Measurements from ENCODE around the gene BLM. TPM values are rescaled to one million over a fixed set of nuclear protein-coding genes. Genes with fewer than 3 reads are reported as not detected.
A peak's percentile ranks its signal among the peaks of the same experiment; 100 is the strongest.

The BLM gene
- total RNA-seq, 1 donor from 2014 or later, result 5.1 TPM

DNA sequence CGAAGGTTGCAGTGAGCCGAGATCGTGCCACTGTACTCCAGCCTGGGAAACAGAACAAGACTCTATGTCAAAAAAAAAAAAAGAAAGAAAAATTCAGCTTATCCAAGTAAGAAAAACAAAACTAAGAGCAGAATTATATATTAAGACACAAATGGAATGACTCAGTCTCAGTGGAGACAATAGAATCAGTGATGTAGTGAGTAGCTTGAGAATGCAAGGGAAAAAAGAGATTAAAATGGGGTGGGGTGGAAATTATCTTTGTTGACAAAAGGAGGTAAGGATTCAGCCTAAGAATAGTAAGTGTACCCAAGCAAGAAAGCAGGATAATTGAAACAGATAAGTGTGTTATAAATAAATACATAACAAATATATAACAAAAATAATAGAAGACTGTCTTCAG, 70.7 kb downstream of the BLM start:
- DNase-seq (ENCODE audit: low read depth in 2 of 2), result peak in 1 of 2 donors; percentile 59

DNA sequence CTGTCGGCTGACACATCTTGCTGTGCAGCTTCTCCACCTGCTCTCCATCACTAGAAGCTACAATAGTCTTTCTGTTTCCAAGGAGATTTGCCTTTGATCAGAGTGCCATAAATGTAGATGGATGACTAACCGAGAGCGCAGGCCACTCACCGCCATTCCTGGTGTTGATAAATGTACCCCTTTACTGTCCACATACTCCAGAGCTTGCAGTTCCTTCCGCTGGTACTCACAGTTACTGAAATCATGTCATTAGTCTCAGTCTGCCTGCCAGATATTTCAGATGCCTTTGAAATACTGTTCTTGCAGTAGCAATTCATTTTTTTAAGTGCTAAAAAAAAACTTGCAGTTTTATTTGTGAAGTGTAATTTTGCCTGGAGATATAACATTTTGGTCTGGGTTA, 72.3 kb downstream of the BLM start:
- no peak for DNase-seq (ENCODE audit: low read depth in 2 of 2)

DNA sequence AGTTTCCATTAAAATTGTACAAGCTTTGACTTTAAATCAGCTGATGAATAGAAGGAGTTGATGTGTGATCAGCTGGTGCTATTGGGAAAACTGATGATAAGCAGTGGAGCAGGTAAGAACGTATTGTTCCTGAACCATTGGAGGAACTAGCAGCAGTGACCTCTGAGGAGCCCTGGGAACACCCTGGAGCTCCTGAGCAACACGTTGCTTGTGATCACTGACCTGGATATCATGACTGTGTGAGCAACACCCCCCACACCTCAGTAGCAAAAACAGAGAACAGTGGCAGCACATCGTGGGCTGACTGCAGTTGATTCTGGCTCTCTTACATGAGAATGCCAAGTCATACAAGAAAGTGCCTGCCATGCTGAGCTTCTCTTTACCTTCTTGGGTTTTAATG, 72.9 kb downstream of the BLM start:
- DNase-seq (ENCODE audit: low read depth in 2 of 2), result no peak

DNA sequence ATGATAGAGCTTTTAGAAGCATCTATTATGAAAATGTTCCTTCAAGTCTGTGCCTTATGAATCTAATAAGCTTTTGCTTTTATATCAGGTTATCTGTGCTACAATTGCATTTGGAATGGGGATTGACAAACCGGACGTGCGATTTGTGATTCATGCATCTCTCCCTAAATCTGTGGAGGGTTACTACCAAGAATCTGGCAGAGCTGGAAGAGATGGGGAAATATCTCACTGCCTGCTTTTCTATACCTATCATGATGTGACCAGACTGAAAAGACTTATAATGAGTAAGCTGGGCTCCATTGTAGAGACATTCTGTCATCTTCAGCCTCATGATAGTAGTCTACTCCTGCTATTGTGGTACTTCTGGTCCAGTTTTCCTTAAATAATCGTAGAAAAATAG, 73.4 kb downstream of the BLM start:
- DNase-seq (ENCODE audit: low read depth in 2 of 2), result no peak

DNA sequence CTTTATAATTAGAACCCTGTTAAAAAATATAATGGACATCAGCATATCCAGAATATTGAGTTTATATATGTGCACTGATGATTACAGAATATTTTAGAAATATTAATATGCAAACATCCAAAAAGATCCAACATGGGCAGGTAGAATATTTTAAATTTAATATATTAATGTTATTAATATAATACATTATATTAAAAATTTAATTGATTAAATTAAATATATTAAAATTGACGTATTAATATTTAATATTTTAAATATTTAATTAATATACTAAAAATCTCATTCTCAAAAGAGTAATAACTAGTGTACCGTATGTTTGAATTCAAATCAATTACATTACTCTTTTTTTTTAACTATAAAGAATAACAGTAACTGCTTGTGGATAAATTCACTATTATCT, 77.4 kb downstream of the BLM start:
- no peak for DNase-seq (ENCODE audit: low read depth in 2 of 2)

DNA sequence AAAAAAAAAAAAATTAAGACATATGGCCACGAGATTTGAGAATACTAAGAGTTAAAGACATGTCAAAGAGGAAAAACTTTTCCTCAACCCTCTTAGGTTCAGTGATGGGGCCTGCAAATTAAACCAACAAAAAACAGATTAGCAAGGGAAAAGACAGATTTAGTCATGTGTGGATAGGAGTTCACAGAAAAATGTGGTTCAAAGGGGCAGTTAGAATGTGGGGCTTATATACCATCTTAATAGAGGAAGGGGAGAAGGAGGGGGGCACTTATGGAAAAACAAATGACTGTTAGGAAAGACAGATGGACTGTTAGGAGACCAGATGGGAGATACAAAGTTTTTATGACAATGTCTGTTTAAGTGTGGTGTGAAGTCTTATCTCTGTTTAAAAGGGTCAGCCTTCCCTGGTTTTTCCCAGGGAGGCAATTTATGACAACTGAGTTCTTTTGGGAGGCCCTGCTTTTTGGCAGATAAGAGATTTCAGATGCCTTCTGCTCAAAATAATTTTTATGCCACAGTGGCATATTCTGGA, 82.6 kb downstream of the BLM start:
- DNase-seq (ENCODE audit: low read depth in 2 of 2), result no peak

DNA sequence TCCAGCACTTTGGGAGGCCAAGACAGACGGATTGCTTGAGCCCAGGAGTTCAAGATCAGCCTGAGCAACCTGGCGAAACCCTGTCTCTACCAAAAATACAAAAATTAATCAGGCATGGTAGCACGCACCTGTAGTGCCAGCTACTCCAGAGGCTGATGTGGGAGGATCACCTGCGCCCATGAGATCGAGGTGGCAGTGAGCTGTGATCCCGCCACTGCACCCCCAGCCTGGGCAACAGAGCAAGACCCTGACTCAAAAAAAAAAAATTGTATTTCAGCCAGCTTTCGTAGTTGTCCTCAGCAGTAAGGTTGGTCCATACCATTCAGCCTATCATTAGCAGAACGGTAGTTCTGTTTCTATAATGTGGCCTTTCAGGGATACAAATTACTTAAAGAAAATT, 84.7 kb downstream of the BLM start:
- no peak for DNase-seq (ENCODE audit: low read depth in 2 of 2)

DNA sequence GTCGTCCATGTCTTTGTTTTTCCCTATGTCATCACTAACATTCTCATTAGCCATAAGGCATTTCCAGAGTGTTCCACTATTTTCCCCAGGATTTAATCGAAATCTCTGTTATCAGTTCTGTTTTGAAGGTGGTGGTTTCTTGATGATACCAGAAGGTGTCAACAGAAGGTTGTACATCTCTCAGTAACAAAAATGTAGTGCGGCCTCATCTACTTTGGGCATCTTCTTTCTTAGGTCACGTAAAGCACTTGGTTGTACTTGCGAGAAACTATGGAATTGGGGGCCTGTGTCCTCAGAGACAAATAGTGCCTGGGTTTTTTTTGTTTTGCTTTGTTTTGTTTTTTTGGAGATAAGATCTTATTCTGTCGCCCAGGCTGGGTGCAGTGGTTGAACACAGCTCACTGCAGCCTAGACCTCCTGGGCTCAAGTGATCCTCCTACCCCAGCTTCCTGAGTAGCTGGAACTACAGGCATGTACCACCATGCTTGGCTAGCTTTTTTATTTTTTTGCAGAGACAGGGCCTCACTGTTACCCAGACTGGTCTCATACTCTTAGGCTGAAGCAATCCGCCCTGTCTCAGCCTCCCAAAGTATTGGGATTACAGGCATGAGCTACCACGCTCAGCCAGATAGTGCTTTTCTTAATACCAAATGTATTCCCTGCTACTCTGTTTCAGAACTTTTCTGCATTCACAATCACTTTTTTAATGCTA, 90.1 kb downstream of the BLM start:
- no peak for DNase-seq (ENCODE audit: low read depth in 2 of 2)

DNA sequence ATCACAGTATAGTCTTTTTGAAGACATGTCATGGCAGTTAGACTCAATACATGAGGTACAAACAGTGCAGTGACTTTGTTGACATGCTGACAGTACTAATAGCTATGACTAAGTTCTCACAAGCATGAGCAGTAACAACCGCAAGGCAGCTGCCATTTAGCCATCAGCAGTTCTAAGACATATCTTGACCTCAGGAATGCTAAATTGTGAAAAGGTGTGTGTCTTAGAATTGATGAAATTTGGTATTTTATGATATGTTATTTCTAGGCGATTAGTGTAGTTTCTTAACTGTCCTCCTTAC, 90.6 kb downstream of the BLM start:
- DNase-seq (ENCODE audit: low read depth in 2 of 2), result no peak

DNA sequence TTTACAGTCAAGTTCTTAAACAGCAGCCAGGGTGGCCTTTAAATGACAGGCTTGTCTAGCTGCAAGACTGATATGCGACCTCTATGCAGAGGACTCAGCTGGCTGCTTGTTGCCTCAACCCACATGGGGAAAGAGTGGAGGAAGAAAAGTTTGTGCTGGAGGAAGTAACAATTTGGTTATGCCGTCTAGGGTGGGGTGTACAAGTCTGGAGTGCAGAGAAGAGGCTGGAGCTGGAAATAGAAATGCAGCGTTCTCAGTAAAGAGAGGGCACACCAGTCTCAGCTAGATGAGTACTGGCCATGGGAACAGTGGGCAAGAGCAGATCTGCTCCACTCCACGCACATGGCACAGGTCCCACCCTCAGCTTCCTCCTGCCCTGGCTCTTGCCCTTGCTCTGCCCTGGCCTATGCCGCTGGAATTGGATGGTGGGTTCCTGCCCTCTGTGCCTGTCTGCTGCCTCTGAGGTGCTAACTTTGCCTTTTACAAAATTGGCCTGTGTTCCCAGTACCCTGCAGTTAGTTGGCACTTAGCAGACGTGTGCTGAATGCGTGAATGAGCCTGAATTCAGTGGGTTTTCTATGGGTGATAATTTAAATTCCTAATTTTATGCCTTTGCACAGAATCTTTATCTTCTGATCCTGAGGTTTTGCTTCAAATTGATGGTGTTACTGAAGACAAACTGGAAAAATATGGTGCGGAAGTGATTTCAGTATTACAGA, 91.5 kb downstream of the BLM start:
- DNase-seq (ENCODE audit: low read depth in 2 of 2), result no peak

DNA sequence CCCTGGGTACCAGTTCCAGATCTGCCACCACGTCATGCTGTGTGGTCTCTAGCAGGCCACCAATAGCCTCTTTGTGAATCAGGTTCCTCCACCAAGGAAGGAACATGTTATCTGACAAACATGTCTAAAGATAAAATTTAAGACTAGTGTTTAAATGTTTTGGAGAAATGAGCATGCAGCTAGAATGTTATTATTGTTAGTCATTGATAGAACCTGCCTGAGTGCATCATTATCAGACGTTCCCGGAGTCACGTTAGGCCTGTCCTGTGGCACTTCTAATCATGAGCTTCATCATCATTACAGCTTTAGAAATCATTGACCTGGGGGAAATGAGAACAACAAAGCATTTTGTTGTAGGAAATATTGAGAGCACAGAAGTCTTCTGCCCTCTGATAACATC, 92.4 kb downstream of the BLM start:
- no peak for DNase-seq (ENCODE audit: low read depth in 2 of 2)

DNA sequence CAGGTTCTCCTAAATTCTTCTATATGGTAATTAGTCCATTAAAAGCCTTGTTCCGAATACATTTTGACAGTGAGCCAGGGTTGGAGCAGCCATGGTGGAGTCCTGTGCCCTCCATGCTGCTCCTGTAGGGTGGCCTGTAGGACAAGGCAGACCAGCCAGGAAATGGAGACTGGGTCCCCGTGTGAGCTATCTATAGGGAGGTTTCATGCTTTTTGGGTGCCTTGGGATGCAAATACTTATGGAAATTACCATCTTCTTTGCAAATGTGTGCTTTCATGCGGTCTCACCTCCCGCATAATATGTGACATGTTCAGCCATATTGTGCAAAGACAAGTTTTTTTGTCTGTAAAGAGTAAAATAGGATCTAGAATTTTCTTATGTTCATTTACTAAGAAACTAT, 93.2 kb downstream of the BLM start:
- no peak for DNase-seq (ENCODE audit: low read depth in 2 of 2)

DNA sequence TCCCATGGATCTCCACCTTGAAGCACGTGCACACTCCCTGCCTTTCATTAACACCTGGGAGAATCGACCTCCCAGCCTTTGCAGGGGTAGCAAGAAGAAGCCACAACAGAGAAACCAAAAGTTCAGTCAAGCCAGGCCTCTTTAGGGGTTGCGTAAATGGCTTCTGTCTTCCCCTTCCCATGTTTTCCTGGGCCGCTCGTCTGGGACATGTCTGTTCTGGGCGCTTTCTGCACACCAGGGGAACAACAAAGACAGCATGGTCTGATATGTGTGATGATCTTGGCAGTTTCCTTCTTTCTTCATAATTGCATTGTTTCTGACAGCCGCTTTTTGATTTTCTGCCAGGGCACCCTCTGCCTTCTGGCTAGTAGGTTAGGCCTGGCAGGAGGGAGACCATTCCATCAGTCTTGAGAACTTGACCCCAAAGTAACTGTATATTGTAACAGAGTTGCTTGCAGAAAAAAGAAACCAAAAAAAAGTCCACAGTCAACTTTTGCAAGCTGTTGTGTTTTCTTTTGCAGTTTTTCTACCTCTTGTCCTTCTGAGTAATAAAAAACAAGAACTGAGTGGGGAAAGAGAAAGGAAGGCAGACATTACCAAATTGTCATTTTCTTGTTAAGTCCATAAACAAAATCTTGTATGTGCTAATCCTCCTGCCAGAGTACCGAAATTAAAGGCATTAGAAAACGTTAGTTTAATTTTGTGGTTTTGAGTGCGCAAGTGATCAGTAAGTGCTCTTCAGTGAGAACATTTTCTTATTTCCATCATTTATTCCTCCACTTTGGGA, 95.2 kb downstream of the BLM start:
- DNase-seq (ENCODE audit: low read depth in 2 of 2), result no peak

DNA sequence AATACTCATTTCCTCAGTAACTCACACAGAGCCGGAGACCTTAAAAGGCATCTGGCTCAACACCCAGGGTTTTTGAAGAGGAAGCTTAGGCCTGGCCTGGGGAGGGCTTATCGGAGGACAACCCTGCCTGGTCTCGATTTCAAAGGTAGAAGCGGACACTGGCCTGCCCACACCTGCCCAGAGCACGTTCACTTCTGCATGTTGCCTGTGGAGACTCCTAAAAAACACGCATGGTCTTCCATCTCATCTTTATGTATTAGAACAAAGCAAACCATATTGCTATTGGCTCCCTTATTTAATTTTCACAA, 95.8 kb downstream of the BLM start:
- no peak for DNase-seq (ENCODE audit: low read depth in 2 of 2)

DNA sequence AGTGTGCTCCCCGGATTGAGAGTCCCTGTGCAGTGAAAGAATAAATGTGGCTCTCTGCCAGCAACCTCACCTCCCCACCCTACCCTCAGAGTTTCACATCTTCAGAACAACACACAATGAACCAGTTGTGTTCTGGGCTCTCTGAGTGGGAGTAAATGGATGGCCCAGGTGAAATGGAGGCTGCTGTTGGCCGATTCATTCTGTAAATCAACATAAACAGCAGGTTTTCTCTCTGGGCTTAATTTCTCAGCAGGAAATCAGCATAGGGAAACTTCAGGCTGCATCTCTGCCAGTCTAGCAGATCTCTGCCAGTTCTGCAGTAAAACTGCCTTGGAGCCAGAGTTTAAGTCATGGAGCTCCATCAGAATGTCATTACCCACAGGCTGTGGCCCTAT, 96.6 kb downstream of the BLM start:
- DNase-seq (ENCODE audit: low read depth in 2 of 2), result no peak

DNA sequence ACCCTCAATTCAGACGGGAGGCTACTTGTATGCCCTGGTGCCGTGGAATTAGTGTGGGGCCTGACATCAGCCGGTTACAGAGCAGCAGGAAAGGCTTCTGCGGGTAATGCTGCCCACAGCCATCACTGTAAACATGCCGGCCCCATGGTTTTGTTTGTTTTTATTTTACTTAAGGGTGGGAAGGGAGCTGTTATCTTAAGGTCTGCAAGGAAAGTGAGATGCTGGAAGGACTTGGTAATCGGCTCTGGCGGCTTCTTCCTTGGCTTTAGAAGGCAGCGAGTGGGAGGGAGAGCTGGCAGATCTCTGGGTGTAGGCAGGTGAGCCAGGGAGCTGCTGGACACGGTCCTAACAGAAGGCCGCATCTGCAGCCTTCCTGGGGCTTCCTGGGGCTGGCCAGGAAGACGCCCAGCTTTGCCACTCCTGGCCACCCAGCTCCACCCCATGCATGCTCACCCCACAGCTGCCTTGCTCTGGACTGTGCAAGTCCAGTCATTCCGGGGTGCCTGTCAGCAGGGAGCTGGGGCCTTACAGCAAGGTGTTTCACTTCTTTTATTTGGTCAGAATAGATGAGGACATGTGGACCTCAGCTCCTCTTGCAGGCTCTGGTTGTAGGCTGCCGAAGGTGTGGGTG, 97.2 kb downstream of the BLM start:
- no peak for DNase-seq (ENCODE audit: low read depth in 2 of 2)

DNA sequence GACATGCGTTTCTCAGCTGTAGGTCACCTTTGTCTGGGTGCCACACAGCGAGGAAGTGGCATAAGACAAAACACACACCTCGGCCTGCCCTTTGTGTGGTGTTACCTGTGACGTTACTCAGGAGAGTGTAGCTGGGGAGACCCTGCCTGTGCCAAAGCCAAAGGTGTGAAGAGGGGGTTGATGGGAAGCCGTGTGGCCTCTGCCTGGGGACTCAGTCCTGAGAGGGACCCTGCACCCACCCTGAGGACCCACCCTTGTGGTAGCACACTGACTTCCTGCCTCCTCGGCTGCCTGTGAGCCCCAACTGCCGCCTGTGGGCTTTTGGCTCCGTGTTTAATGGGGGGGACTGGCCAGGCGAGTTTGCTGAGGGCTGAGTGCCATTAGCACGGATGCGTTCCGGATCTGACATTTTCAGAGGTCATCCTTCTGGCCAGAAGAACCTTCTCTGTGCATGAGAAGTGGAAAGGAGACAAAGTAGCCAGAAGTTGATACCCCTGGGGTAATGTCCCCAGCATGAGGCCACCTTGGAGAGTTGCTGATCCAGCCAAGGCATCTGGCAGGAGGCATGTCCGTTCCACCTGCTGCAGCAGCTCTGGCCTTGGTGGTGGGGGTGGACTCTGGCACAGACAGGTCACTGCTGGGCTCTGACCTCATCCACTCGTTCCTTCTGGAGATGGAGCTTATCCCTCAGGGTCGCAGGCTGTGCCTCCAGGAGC, 99.4 kb downstream of the BLM start:
- DNase-seq (ENCODE audit: low read depth in 2 of 2), result no peak

DNA sequence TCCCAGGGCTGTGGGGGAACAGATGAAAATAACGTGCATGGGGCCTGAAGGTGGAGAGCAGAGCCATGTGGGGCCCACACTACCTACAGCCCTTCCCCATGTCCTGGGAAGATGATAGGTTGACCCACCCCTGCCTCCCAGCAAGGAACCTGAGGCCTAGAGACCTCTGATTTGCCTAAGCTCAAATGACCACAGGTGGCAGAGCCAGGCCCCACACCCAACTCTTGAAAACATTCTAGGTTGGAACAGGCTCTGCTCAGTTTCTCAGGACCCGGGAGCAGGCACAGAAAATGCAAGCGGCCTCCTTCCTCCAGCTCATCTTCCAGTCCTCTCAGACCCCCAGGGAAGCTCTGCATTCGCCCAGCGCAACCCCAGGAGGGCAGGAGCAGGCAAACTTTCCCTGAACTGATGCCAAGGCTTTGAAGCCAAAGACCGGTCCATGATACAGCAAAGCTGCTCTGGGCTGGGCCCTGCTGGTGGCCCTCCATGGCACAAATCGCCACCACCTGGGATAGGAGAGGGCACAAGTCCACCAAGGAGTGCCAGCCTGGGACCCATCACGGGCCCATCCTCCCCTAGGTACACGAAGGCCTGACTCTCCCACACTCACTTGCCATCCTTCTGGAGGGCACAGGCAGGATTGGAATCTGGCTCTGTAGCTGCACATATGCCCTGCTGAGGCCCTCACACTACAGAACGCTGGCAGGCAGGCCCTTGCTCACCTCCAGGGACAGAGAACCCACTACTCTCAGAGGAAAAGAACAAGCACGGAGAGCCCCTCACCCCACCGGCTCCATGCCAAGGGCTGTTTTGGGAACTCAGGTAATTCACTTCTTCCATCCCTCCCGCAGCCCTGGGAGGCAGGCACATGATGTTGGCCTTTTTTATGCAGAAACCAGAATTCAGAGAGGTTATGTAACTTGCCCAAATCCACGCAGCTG, 100.2 kb downstream of the BLM start:
- DNase-seq (ENCODE audit: low read depth in 2 of 2), result no peak

DNA sequence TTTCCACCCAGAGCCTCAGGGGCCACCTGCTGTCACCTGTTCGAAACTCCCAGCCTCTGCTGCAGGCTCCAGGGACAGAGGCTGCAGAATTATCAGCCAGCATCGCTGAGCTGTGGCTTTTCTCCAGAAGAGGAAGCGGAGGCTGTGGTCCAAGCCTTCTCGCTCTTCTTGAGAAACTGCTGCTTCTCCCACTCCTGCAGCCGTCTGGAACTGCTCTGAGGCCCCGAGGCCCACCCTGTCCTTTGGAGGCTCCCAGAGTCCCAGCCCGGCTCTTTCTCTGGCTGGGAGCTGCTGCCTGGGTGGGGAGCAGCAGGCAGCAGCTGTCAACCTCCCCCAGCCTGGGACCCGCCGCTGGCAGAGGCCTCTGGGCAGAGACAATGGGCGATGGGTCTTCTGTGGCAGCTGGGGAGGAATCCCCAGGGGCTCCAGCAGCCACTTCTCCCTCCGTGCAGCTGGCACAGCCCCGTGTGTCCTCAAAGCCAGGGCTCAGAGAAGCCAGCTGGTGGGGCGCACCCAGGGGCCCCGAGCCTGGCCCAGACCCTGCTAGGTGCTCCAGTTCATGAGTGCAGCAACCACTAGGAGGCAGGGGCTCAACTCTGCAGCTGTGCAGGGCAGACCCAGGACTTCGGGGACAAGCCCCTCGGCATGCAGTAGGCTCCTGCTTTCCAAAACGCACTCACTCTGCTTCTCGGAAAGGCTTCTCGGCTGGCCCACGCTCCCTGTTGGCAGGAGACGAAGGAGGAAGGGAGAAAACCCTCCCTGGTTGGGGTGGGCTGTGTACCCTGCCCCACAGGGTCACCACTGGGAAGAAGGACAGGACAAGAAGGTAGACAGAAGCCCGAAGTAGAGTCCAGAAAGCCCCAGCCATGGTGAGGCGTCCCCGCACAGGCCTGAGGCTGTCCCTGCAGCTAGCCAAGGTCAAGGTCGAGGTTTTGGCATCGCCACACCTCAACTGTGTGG, 101.4 kb downstream of the BLM start:
- no peak for DNase-seq (ENCODE audit: low read depth in 2 of 2)
